DND-41 (cell line): ENCODE measurements around the gene ADGRB3.

Source experiments
- ATAC-seq: fragments of 200-7000 bp; cut with Tn5 transposase; 3 replicates; pipeline ENCODE4 v1.9.1; 2021; ENCODE audit warnings: low read depth; ENCODE audit not compliant: insufficient read depth
- DNase-seq: peaks from one replicate; pipeline ENCODE4 v3.0.0-alpha.2; 2020
- H2AFZ ChIP-seq: 2 replicates; pipeline ENCODE4 v1.6.0; 2012; ENCODE audit warnings: low read depth, low read length
- H3K27ac ChIP-seq: 2 replicates; pipeline ENCODE4 v1.5.1; 2012; ENCODE audit warnings: low read length, inconsistent platforms
- H3K27me3 ChIP-seq: fragments of 200-600 bp; sonication (generic); 2 replicates; pipeline ENCODE4 v1.6.0; 2012; ENCODE audit warnings: low read length, mild to moderate bottlenecking, inconsistent platforms; ENCODE audit not compliant: insufficient read depth, poor library complexity
- H3K36me3 ChIP-seq: 2 replicates; pipeline ENCODE4 v1.5.1; 2012; ENCODE audit warnings: low read length, inconsistent platforms; ENCODE audit not compliant: insufficient read depth
- H3K4me1 ChIP-seq: 2 replicates; pipeline ENCODE4 v1.5.1; 2012; ENCODE audit warnings: mild to moderate bottlenecking, low read length; ENCODE audit not compliant: insufficient read depth
- H3K4me2 ChIP-seq: 2 replicates; pipeline ENCODE4 v1.6.0; 2012; ENCODE audit warnings: mild to moderate bottlenecking, moderate library complexity, low read length, inconsistent platforms; ENCODE audit not compliant: insufficient read depth
- H3K4me3 ChIP-seq, 2 experiments: fragments of 200-600 bp in 1 of 2; shearing (Covaris generic) in 1 of 2; 2 replicates each; pipeline ENCODE4 v1.5.1; 2012 to 2016; ENCODE audit warnings: inconsistent platforms in 2 of 2, low read length in 2 of 2, mild to moderate bottlenecking in 2 of 2, low read depth in 1 of 2, moderate library complexity in 1 of 2
- H3K79me2 ChIP-seq: 2 replicates; pipeline ENCODE4 v1.6.0; 2012; ENCODE audit warnings: low read length, inconsistent platforms; ENCODE audit not compliant: insufficient read depth
- H3K9ac ChIP-seq: 2 replicates; pipeline ENCODE4 v1.6.0; 2012; ENCODE audit warnings: low read depth, mild to moderate bottlenecking, inconsistent platforms, low read length, moderate library complexity
- H3K9me3 ChIP-seq: 2 replicates; pipeline ENCODE4 v1.5.1; 2012; ENCODE audit warnings: low read length, moderate library complexity, mild to moderate bottlenecking, inconsistent platforms; ENCODE audit not compliant: insufficient read depth, severe bottlenecking
- H4K20me1 ChIP-seq: 2 replicates; pipeline ENCODE4 v1.6.0; 2012; ENCODE audit warnings: low read length; ENCODE audit not compliant: insufficient read depth
- CTCF ChIP-seq: IDR thresholded peaks from 2 replicates; pipeline ENCODE4 v1.5.1; 2012; ENCODE audit warnings: borderline replicate concordance, low read length, moderate library complexity, mild to moderate bottlenecking; ENCODE audit not compliant: poor library complexity, severe bottlenecking; ENCODE audit errors: extremely low read depth
- EZH2 ChIP-seq: IDR thresholded peaks from 3 replicates; pipeline ENCODE4 v1.6.1; 2012; ENCODE audit warnings: borderline replicate concordance, low read depth, mild to moderate bottlenecking, moderate library complexity, low read length, inconsistent platforms; ENCODE audit not compliant: severe bottlenecking

The ADGRB3 gene

GRCh38 chr6:69217343-69217742 is 582.3 kb downstream of the ADGRB3 start:
- H4K20me1 ChIP-seq: no peaks in the 10 kb centered on the region
- H3K9me3 ChIP-seq: no peaks in the 10 kb centered on the region
- TF ChIP-seq CTCF (no peak), EZH2 (no peak)
- no peaks in the 10 kb centered on the region for H3K4me1 ChIP-seq
- ATAC-seq: no peak
- H3K4me2 ChIP-seq: no peak overlapping the region
- H3K4me3 ChIP-seq: no peak overlapping the region
- H3K27me3 ChIP-seq: no peaks in the 10 kb centered on the region
- H3K27ac ChIP-seq: no peak overlapping the region
- no peaks in the 10 kb centered on the region for H3K36me3 ChIP-seq
- H3K9ac ChIP-seq: no peak overlapping the region
- no peak for DNase-seq
- H2AFZ ChIP-seq: no peak overlapping the region
- H3K79me2 ChIP-seq: no peaks in the 10 kb centered on the region

GRCh38 chr6:69220375-69220774 is 585.3 kb downstream of the ADGRB3 start:
- H3K27ac ChIP-seq: no peak overlapping the region
- H3K4me2 ChIP-seq: no peak overlapping the region
- no peak for ATAC-seq
- no peak for DNase-seq
- no peaks in the 10 kb centered on the region for H4K20me1 ChIP-seq
- no peaks in the 10 kb centered on the region for H3K79me2 ChIP-seq
- H3K36me3 ChIP-seq: no peaks in the 10 kb centered on the region
- no peak overlapping the region for H2AFZ ChIP-seq
- no peak overlapping the region for H3K4me3 ChIP-seq
- no peaks in the 10 kb centered on the region for H3K27me3 ChIP-seq
- H3K9ac ChIP-seq: no peak overlapping the region
- TF ChIP-seq CTCF (no peak), EZH2 (no peak)
- H3K9me3 ChIP-seq: no peaks in the 10 kb centered on the region
- no peaks in the 10 kb centered on the region for H3K4me1 ChIP-seq

- H3K9ac ChIP-seq: no peak overlapping the region
- H3K27me3 ChIP-seq: no peaks in the 10 kb centered on the region
- no peaks in the 10 kb centered on the region for H4K20me1 ChIP-seq
- DNase-seq: no peak
- TF ChIP-seq EZH2 (no peak), CTCF (no peak)
- no peak overlapping the region for H3K4me2 ChIP-seq
- H3K4me3 ChIP-seq: no peak overlapping the region
- H2AFZ ChIP-seq: no peak overlapping the region
- no peaks in the 10 kb centered on the region for H3K4me1 ChIP-seq
- H3K27ac ChIP-seq: no peak overlapping the region
- ATAC-seq: no peak
- no peaks in the 10 kb centered on the region for H3K9me3 ChIP-seq
- H3K36me3 ChIP-seq: no peaks in the 10 kb centered on the region
- H3K79me2 ChIP-seq: no peaks in the 10 kb centered on the region
These were observed 596.9 kb downstream of the ADGRB3 start for GRCh38 chr6:69232008-69232407.

GRCh38 chr6:69232496-69232895 is 597.4 kb downstream of the ADGRB3 start:
- TF ChIP-seq CTCF (no peak), EZH2 (no peak)
- DNase-seq (no peak), ATAC-seq (no peak)
- H3K9me3 ChIP-seq: no peaks in the 10 kb centered on the region
- H3K4me1 ChIP-seq: no peaks in the 10 kb centered on the region
- H4K20me1 ChIP-seq: no peaks in the 10 kb centered on the region
- no peaks in the 10 kb centered on the region for H3K79me2 ChIP-seq
- H3K36me3 ChIP-seq: no peaks in the 10 kb centered on the region
- H3K27ac ChIP-seq: no peak overlapping the region
- H3K4me2 ChIP-seq: no peak overlapping the region
- no peak overlapping the region for H2AFZ ChIP-seq
- no peak overlapping the region for H3K9ac ChIP-seq
- no peaks in the 10 kb centered on the region for H3K27me3 ChIP-seq
- no peak overlapping the region for H3K4me3 ChIP-seq
